PC-3 (cell line): Measurements from ENCODE around the gene DIP2C. TPM values are rescaled to one million over a fixed set of nuclear protein-coding genes. Genes with fewer than 3 reads are reported as not detected.

ENCODE experiments used
- ATAC-seq: fragments of 200-7000 bp; cut with Tn5 transposase; 2 replicates; pipeline ENCODE4 v1.9.1; 2020; ENCODE audit warnings: mild to moderate bottlenecking, moderate library complexity
- BruUV-seq: library from RNA; stranded (reverse); fragments of 400-500 nt; replicated peaks from 2 replicates; lab custom pipeline; 2021; lab: Mats Ljungman, UMichigan
- CTCF ChIA-PET: fragments of 300-600 bp; sonication (Branson Sonifier 250); formaldehyde crosslinking; loops from one replicate; lab custom pipeline; 2022; ENCODE audit warnings: antibody characterized with exemption; lab: Charles Lee
- POLR2A ChIA-PET: fragments of 300-600 bp; sonication (Branson Sonifier 250); formaldehyde crosslinking; loops from one replicate; lab custom pipeline; 2022; ENCODE audit warnings: antibody characterized with exemption; ENCODE audit not compliant: unreplicated experiment; lab: Charles Lee
- DNase-seq: peaks from one replicate; pipeline ENCODE4 v3.0.0-alpha.2; 2015
- H2AFZ ChIP-seq: fragments of 300-600 bp; sonication (generic); 2 replicates; pipeline ENCODE4 v1.6.0; 2016; ENCODE audit warnings: antibody characterized with exemption, low read length
- H3F3A ChIP-seq: fragments of 300-600 bp; sonication (generic); one replicate; pipeline ENCODE4 v1.6.0; 2017; ENCODE audit warnings: antibody characterized with exemption, low read length, control low read depth, mild to moderate bottlenecking; ENCODE audit not compliant: unreplicated experiment
- H3K27ac ChIP-seq: fragments of 300-600 bp; sonication (generic); 2 replicates; pipeline ENCODE4 v1.5.1; 2016; ENCODE audit warnings: mild to moderate bottlenecking, low read length
- H3K27me3 ChIP-seq: fragments of 300-600 bp; sonication (generic); 2 replicates; pipeline ENCODE4 v1.6.1; 2016; ENCODE audit warnings: low read length, mixed read lengths
- H3K36me3 ChIP-seq: fragments of 300-600 bp; sonication (generic); 2 replicates; pipeline ENCODE4 v1.6.1; 2016; ENCODE audit warnings: low read depth, mixed run types, low read length, mixed read lengths
- H3K4me1 ChIP-seq: fragments of 300-600 bp; sonication (generic); 2 replicates; pipeline ENCODE4 v1.5.1; 2016; ENCODE audit warnings: low read length; ENCODE audit not compliant: insufficient read depth
- H3K4me2 ChIP-seq: fragments of 300-600 bp; sonication (generic); 2 replicates; pipeline ENCODE4 v1.6.0; 2016; ENCODE audit warnings: low read length
- H3K4me3 ChIP-seq: fragments of 300-600 bp; sonication (generic); 2 replicates; pipeline ENCODE4 v1.5.1; 2016; ENCODE audit warnings: mild to moderate bottlenecking, low read length, mixed read lengths
- H3K79me2 ChIP-seq: fragments of 300-600 bp; sonication (generic); 2 replicates; pipeline ENCODE4 v1.6.1; 2017; ENCODE audit warnings: low read length, mixed read lengths
- H3K9ac ChIP-seq: fragments of 300-600 bp; sonication (generic); 2 replicates; pipeline ENCODE4 v1.6.0; 2016; ENCODE audit warnings: mild to moderate bottlenecking, low read length
- H3K9me2 ChIP-seq: fragments of 300-600 bp; sonication (generic); replicated peaks from 2 replicates; pipeline ENCODE4 v1.6.1; 2016; ENCODE audit warnings: mixed run types, low read length, mixed read lengths
- H3K9me3 ChIP-seq: fragments of 300-600 bp; sonication (generic); 2 replicates; pipeline ENCODE4 v1.6.1; 2016; ENCODE audit warnings: low read length, mixed read lengths
- H4K20me1 ChIP-seq: fragments of 300-600 bp; sonication (generic); 2 replicates; pipeline ENCODE4 v1.6.1; 2016; ENCODE audit warnings: low read length, mixed read lengths
- EZH2 ChIP-seq: fragments of 300-600 bp; sonication (generic); IDR thresholded peaks from one replicate; pipeline ENCODE4 v1.6.1; 2017; ENCODE audit warnings: antibody characterized with exemption, mild to moderate bottlenecking, low read length; ENCODE audit not compliant: unreplicated experiment
- EZH2phosphoT487 ChIP-seq: fragments of 300-600 bp; sonication (generic); IDR thresholded peaks from 2 replicates; pipeline ENCODE4 v1.6.1; 2018; ENCODE audit warnings: mild to moderate bottlenecking, antibody characterized with exemption, low read length, borderline replicate concordance
- intact Hi-C: fragments of 100-400 bp; cut with micrococcal nuclease; formaldehyde crosslinking; loops from 2 replicates; pipeline ENCODE4 v1.9.0; 2023
- total RNA-seq: library from RNA; depleted of rRNA; stranded (reverse); fragments of >200 nt; gene quantifications from 2 replicates; pipeline ENCODE4 v1.2.3, GENCODE V29; 2014
- TF ChIP-seq, protein P1 (sequence below): fragments of 300-600 bp; sonication (generic); conservative IDR thresholded peaks from 2 replicates; pipeline ENCODE4 v1.5.1; 2017; ENCODE audit warnings: antibody characterized with exemption, low read depth, mild to moderate bottlenecking, low read length

DIP2C gene
- total RNA-seq, 1 experiment from 2014 or later = 3.1 TPM

DNA sequence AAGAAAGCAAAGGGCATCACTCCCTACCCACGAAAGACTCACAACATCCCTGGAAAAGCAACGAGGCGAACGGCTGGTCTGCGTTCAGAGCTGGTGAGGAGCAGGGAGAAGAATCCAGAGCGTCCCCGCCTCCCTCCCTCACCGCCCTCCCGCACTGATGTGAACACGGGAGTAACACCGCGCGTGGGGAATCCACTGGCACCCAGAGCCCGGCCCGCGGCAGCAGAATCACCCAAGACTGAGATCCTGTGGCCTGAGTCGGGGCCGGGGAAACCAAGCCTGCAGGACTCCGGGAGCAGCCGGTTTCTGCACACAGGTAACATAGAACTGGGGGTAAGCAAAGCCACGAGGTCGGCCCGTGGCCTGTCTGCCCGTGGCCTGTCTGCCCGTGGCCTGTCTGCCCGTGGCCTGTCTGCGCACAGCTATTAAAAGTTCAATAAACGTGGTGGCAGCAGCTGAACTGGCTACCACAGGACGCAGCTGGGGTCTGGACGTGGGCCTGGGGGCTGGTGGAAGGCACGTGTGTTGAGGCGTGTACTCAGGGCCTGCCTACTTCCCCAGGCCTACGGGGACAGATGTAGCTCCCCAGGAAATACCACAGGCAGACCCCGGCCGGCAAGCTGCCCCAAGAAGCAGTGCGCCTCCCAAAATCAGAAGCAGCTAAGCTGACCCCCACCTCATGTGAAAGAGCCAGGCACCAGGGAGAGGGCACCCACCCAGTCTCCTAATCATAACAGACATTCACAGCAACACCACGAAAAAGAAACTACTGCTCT lies 23.0 kb downstream of the DIP2C start:
- Histone ChIP-seq H2AFZ (no peak overlapping the region), H3F3A (no peaks in the 10 kb centered on the region), H3K4me2 (no peak overlapping the region), H3K79me2 (peaks cover 11% of the 10 kb centered on the region), H3K4me3 (no peak overlapping the region), H3K27me3 (no peaks in the 10 kb centered on the region), H3K9ac (no peak overlapping the region), H3K4me1 (no peaks in the 10 kb centered on the region), H3K9me2 (no peaks in the 10 kb centered on the region), H3K36me3 (no peaks in the 10 kb centered on the region), H3K9me3 (no peaks in the 10 kb centered on the region), H4K20me1 (no peaks in the 10 kb centered on the region), H3K27ac (no peak overlapping the region)
- no TSS peak for BruUV-seq
- ChIA-PET POLR2A (no interaction called here), CTCF (no interaction called here)
- TF ChIP-seq, protein P1, sequence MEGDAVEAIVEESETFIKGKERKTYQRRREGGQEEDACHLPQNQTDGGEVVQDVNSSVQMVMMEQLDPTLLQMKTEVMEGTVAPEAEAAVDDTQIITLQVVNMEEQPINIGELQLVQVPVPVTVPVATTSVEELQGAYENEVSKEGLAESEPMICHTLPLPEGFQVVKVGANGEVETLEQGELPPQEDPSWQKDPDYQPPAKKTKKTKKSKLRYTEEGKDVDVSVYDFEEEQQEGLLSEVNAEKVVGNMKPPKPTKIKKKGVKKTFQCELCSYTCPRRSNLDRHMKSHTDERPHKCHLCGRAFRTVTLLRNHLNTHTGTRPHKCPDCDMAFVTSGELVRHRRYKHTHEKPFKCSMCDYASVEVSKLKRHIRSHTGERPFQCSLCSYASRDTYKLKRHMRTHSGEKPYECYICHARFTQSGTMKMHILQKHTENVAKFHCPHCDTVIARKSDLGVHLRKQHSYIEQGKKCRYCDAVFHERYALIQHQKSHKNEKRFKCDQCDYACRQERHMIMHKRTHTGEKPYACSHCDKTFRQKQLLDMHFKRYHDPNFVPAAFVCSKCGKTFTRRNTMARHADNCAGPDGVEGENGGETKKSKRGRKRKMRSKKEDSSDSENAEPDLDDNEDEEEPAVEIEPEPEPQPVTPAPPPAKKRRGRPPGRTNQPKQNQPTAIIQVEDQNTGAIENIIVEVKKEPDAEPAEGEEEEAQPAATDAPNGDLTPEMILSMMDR = no peak
- TF ChIP-seq EZH2 (no peak), EZH2phosphoT487 (no peak)
- intact Hi-C loops = no loop called here
- ATAC-seq (no peak), DNase-seq (no peak)

- H3K36me3 ChIP-seq = no peaks in the 10 kb centered on the region
- no peaks in the 10 kb centered on the region for H3K4me1 ChIP-seq
- H4K20me1 ChIP-seq = no peaks in the 10 kb centered on the region
- H3K27me3 ChIP-seq = no peaks in the 10 kb centered on the region
- H3K9ac ChIP-seq = no peak overlapping the region
- ATAC-seq = no peak
- ChIA-PET CTCF (no interaction called here), POLR2A (no interaction called here)
- H3K9me3 ChIP-seq = no peaks in the 10 kb centered on the region
- H3K4me3 ChIP-seq = no peak overlapping the region
- intact Hi-C loops = no loop called here
- H3K9me2 ChIP-seq = no peaks in the 10 kb centered on the region
- BruUV-seq = no TSS peak
- H3K79me2 ChIP-seq = peaks cover 11% of the 10 kb centered on the region
- no peak overlapping the region for H3K27ac ChIP-seq
- DNase-seq = no peak
- H3F3A ChIP-seq = no peaks in the 10 kb centered on the region
- H3K4me2 ChIP-seq = no peak overlapping the region
- H2AFZ ChIP-seq = no peak overlapping the region
- no peak for TF ChIP-seq EZH2
- no peak for TF ChIP-seq EZH2phosphoT487
- TF ChIP-seq, protein P1 = no peak
These were observed 23.8 kb downstream of the DIP2C start for GRCh38 chr10:665579-666091.

GRCh38 chr10:664893-665292 lies 24.6 kb downstream of the DIP2C start:
- Histone ChIP-seq H3K4me2 (no peak overlapping the region), H3F3A (no peaks in the 10 kb centered on the region), H3K27me3 (no peaks in the 10 kb centered on the region), H3K9ac (no peak overlapping the region), H3K27ac (no peak overlapping the region), H3K4me3 (no peak overlapping the region), H4K20me1 (no peaks in the 10 kb centered on the region), H3K9me3 (no peaks in the 10 kb centered on the region), H3K36me3 (no peaks in the 10 kb centered on the region), H3K9me2 (no peaks in the 10 kb centered on the region), H2AFZ (no peak overlapping the region), H3K4me1 (no peaks in the 10 kb centered on the region), H3K79me2 (peaks cover 11% of the 10 kb centered on the region)
- CTCF ChIA-PET = no interaction called here
- no TSS peak for BruUV-seq
- POLR2A ChIA-PET = no interaction called here
- intact Hi-C loops = no loop called here
- no peak for TF ChIP-seq EZH2
- TF ChIP-seq, protein P1 = no peak
- TF ChIP-seq EZH2phosphoT487 = no peak
- no peak for ATAC-seq
- DNase-seq = no peak
